BE2C (cell line): ENCODE results near the gene EIF4G3.

Experiments
- DNase-seq: peaks from one replicate; pipeline ENCODE4 v3.0.0-alpha.2; 2020
- H3K27me3 ChIP-seq: fragments of 250-450 bp; sonication (Bioruptor Pico); 2 replicates; pipeline ENCODE4 v1.5.1; 2020; ENCODE audit warnings: mild to moderate bottlenecking
- H3K36me3 ChIP-seq: fragments of 250-450 bp; sonication (Bioruptor Pico); 2 replicates; pipeline ENCODE4 v1.5.1; 2020; ENCODE audit warnings: mild to moderate bottlenecking
- H3K4me1 ChIP-seq: fragments of 250-450 bp; sonication (Bioruptor Pico); 2 replicates; pipeline ENCODE4 v1.5.1; 2020
- H3K4me3 ChIP-seq: 2 replicates; pipeline ENCODE4 v1.5.1; 2011; ENCODE audit warnings: low read depth, low read length
- H3K9me3 ChIP-seq: fragments of 250-450 bp; sonication (Bioruptor Pico); 2 replicates; pipeline ENCODE4 v1.5.1; 2020
- TF ChIP-seq, protein P1 (sequence below): IDR thresholded peaks from 2 replicates; pipeline ENCODE4 v1.5.1; 2012; ENCODE audit warnings: mild to moderate bottlenecking, low read depth, low read length

The EIF4G3 gene

DNA sequence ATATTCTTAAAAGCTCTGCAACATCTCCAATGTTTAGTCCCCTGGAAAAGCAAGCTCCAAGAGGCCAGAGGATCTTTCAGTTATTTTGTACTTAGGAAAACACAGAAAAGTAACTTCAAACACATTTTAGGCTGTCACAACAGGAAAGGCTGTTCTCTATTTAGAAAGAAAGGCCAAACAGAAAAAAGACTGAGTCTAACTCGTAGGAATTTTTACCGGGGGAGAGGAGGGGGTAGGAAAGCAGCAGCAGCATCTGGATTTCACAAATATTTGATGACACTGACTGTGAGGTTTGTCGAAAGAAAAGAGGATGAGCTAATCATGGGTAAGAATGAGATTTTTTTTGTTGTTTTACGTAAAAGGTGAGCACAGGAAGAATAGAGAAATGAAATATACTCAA lies 107.1 kb downstream of the EIF4G3 start:
- Histone ChIP-seq H3K4me1 (no peaks in the 10 kb centered on the region), H3K27me3 (no peaks in the 10 kb centered on the region), H3K36me3 (no peaks in the 10 kb centered on the region), H3K4me3 (no peak overlapping the region), H3K9me3 (no peaks in the 10 kb centered on the region)
- TF ChIP-seq, protein P1, sequence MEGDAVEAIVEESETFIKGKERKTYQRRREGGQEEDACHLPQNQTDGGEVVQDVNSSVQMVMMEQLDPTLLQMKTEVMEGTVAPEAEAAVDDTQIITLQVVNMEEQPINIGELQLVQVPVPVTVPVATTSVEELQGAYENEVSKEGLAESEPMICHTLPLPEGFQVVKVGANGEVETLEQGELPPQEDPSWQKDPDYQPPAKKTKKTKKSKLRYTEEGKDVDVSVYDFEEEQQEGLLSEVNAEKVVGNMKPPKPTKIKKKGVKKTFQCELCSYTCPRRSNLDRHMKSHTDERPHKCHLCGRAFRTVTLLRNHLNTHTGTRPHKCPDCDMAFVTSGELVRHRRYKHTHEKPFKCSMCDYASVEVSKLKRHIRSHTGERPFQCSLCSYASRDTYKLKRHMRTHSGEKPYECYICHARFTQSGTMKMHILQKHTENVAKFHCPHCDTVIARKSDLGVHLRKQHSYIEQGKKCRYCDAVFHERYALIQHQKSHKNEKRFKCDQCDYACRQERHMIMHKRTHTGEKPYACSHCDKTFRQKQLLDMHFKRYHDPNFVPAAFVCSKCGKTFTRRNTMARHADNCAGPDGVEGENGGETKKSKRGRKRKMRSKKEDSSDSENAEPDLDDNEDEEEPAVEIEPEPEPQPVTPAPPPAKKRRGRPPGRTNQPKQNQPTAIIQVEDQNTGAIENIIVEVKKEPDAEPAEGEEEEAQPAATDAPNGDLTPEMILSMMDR: no peak
- no peak for DNase-seq

GRCh38 chr1:21068937-21069336 lies 107.8 kb downstream of the EIF4G3 start:
- no peak overlapping the region for H3K4me3 ChIP-seq
- no peaks in the 10 kb centered on the region for H3K27me3 ChIP-seq
- no peaks in the 10 kb centered on the region for H3K4me1 ChIP-seq
- TF ChIP-seq, protein P1: no peak
- no peaks in the 10 kb centered on the region for H3K9me3 ChIP-seq
- DNase-seq: no peak
- no peaks in the 10 kb centered on the region for H3K36me3 ChIP-seq

DNA sequence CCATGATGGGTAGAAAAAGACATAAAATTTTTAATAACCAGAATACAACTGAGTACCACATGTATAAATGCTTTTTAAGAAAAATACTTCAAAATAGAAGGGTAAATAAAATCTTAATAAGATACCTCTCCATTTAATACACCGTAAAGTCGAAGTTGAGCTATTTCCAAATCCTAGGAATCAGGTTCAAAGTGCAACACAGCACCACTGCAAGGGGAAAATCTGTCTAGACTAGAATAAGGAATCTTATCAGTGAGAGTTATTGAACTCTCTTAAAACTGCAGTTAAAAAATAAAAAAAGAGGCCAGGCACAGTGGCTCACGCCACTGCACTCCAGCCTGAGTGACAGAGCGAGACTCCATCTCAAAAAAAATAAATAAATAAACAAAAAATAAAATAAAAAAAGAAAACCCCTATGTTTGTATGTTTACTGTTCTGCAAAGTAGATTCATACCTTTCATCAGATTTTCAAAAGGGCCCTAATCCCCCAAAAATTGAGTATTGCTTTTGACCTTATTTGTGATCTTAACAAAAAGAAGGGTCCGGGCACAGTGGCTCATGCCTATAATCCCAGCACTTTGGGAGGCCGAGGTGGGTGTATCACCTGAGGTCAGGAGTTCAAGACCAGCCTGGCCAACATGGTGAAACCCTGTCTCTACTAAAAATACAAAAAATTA lies 109.0 kb downstream of the EIF4G3 start:
- no peak overlapping the region for H3K4me3 ChIP-seq
- no peaks in the 10 kb centered on the region for H3K4me1 ChIP-seq
- no peaks in the 10 kb centered on the region for H3K36me3 ChIP-seq
- TF ChIP-seq, protein P1: no peak
- H3K27me3 ChIP-seq: no peaks in the 10 kb centered on the region
- no peaks in the 10 kb centered on the region for H3K9me3 ChIP-seq
- DNase-seq: no peak

- H3K4me3 ChIP-seq: no peak overlapping the region
- H3K4me1 ChIP-seq: no peaks in the 10 kb centered on the region
- H3K27me3 ChIP-seq: no peaks in the 10 kb centered on the region
- H3K36me3 ChIP-seq: no peaks in the 10 kb centered on the region
- TF ChIP-seq, protein P1: no peak
- DNase-seq: no peak
- H3K9me3 ChIP-seq: no peaks in the 10 kb centered on the region
These were observed 110.2 kb downstream of the EIF4G3 start for GRCh38 chr1:21066356-21067012.

DNA sequence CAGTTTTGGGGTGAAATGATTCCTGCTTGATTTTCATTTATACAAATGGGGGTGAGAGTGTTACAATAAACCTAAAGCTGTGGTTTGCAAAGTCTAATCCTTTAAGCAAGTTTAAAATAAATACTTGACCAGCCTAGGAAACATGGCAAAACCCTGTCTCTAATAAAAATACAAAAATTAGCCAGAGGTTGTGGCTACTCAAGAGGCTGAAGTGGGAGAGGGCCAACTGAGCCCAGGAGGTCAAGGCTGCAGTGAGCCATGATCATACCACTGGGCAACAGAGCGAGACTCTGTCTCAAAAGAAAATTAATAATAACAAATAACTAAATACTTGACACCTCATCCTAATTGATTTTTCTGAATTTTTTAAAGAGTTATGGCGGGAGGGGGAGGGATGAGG lies 110.8 kb downstream of the EIF4G3 start:
- Histone ChIP-seq H3K4me3 (no peak overlapping the region), H3K36me3 (no peaks in the 10 kb centered on the region), H3K9me3 (no peaks in the 10 kb centered on the region), H3K4me1 (no peaks in the 10 kb centered on the region), H3K27me3 (no peaks in the 10 kb centered on the region)
- no peak for DNase-seq
- TF ChIP-seq, protein P1: no peak

DNA sequence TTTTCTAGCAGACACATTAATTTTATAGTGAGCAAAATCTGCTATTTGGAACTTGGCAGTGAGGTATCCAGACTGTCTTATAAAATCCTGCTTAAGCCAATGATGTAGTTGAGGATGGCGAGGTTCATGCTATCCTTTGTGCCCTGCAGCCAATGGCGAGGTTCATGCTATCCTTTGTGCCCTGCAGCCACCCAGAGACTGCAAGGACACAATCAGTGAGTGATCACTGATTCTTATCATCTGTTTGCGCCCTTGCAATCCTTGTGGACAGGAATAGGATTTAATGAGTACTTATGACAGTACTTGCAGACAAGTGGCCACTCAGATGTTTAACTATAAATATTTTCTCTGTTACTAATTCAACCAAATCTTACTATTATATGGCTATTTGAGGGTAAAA lies 112.6 kb downstream of the EIF4G3 start:
- Histone ChIP-seq H3K9me3 (no peaks in the 10 kb centered on the region), H3K4me1 (no peaks in the 10 kb centered on the region), H3K36me3 (no peaks in the 10 kb centered on the region), H3K27me3 (no peaks in the 10 kb centered on the region), H3K4me3 (no peak overlapping the region)
- TF ChIP-seq, protein P1: no peak
- no peak for DNase-seq
